Measurements from ENCODE around the gene CSTB.

CSTB gene

GRCh38 chr21:43731891-43732711 is 44.0 kb downstream of the CSTB start:
- no peak for DNase-seq (ENCODE audit: low read depth)
- no peak overlapping the region for H3K4me3 ChIP-seq (ENCODE audit: low read depth, low read length)
- TF ChIP-seq CTCF (IDR thresholded peaks at IDR 0.05; ENCODE audit: low read depth, low read length) (no peak), MYC (IDR thresholded peaks at IDR 0.05; ENCODE audit: low read depth, low read length) (no peak), MAX (IDR thresholded peaks at IDR 0.05; ENCODE audit: low read depth, low read length) (no peak), POLR2A (IDR thresholded peaks at IDR 0.05; ENCODE audit: extremely low read depth, insufficient read length) (no peak)

GRCh38 chr21:43731476-43731875 is 44.6 kb downstream of the CSTB start:
- no peak for TF ChIP-seq MYC (IDR thresholded peaks at IDR 0.05; ENCODE audit: low read depth, low read length)
- no peak for TF ChIP-seq MAX (IDR thresholded peaks at IDR 0.05; ENCODE audit: low read depth, low read length)
- TF ChIP-seq POLR2A (IDR thresholded peaks at IDR 0.05; ENCODE audit: extremely low read depth, insufficient read length) = no peak
- no peak for TF ChIP-seq CTCF (IDR thresholded peaks at IDR 0.05; ENCODE audit: low read depth, low read length)
- no peak for DNase-seq (ENCODE audit: low read depth)
- no peak overlapping the region for H3K4me3 ChIP-seq (ENCODE audit: low read depth, low read length)

GRCh38 chr21:43728467-43729390 is 47.4 kb downstream of the CSTB start:
- peak; percentile 34 for TF ChIP-seq POLR2A (IDR thresholded peaks at IDR 0.05; ENCODE audit: extremely low read depth, insufficient read length)
- peak; percentile 99 for TF ChIP-seq MYC (IDR thresholded peaks at IDR 0.05; ENCODE audit: low read depth, low read length)
- peak; percentile 99 for TF ChIP-seq MAX (IDR thresholded peaks at IDR 0.05; ENCODE audit: low read depth, low read length)
- no peak for TF ChIP-seq CTCF (IDR thresholded peaks at IDR 0.05; ENCODE audit: low read depth, low read length)
- H3K4me3 ChIP-seq (ENCODE audit: low read depth, low read length) = peak overlapping the region; percentile 61

GRCh38 chr21:43728154-43728466 is 48.0 kb downstream of the CSTB start:
- H3K4me3 ChIP-seq (ENCODE audit: low read depth, low read length) = peak overlapping the region; percentile 61
- no peak for DNase-seq (ENCODE audit: low read depth)
- TF ChIP-seq CTCF (IDR thresholded peaks at IDR 0.05; ENCODE audit: low read depth, low read length) (no peak), MYC (IDR thresholded peaks at IDR 0.05; ENCODE audit: low read depth, low read length) (no peak), POLR2A (IDR thresholded peaks at IDR 0.05; ENCODE audit: extremely low read depth, insufficient read length) (no peak), MAX (IDR thresholded peaks at IDR 0.05; ENCODE audit: low read depth, low read length) (no peak)

More at GRCh38 chr21:43728467-43729390, 47.4 kb downstream of the CSTB start:
- DNase-seq (ENCODE audit: low read depth) = peak; percentile 98

- peak; percentile 83 for DNase-seq (ENCODE audit: low read depth)
- peak overlapping the region; percentile 61 for H3K4me3 ChIP-seq (ENCODE audit: low read depth, low read length)
- peak; percentile 35 for TF ChIP-seq CTCF (IDR thresholded peaks at IDR 0.05; ENCODE audit: low read depth, low read length)
- TF ChIP-seq MYC (IDR thresholded peaks at IDR 0.05; ENCODE audit: low read depth, low read length) = no peak
Observed at GRCh38 chr21:43727519-43728153, 48.5 kb downstream of the CSTB start.
